ENCODE results near the gene PHF3.

The PHF3 gene, protein sequence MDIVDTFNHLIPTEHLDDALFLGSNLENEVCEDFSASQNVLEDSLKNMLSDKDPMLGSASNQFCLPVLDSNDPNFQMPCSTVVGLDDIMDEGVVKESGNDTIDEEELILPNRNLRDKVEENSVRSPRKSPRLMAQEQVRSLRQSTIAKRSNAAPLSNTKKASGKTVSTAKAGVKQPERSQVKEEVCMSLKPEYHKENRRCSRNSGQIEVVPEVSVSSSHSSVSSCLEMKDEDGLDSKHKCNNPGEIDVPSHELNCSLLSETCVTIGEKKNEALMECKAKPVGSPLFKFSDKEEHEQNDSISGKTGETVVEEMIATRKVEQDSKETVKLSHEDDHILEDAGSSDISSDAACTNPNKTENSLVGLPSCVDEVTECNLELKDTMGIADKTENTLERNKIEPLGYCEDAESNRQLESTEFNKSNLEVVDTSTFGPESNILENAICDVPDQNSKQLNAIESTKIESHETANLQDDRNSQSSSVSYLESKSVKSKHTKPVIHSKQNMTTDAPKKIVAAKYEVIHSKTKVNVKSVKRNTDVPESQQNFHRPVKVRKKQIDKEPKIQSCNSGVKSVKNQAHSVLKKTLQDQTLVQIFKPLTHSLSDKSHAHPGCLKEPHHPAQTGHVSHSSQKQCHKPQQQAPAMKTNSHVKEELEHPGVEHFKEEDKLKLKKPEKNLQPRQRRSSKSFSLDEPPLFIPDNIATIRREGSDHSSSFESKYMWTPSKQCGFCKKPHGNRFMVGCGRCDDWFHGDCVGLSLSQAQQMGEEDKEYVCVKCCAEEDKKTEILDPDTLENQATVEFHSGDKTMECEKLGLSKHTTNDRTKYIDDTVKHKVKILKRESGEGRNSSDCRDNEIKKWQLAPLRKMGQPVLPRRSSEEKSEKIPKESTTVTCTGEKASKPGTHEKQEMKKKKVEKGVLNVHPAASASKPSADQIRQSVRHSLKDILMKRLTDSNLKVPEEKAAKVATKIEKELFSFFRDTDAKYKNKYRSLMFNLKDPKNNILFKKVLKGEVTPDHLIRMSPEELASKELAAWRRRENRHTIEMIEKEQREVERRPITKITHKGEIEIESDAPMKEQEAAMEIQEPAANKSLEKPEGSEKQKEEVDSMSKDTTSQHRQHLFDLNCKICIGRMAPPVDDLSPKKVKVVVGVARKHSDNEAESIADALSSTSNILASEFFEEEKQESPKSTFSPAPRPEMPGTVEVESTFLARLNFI (N-terminal part only)

DNA sequence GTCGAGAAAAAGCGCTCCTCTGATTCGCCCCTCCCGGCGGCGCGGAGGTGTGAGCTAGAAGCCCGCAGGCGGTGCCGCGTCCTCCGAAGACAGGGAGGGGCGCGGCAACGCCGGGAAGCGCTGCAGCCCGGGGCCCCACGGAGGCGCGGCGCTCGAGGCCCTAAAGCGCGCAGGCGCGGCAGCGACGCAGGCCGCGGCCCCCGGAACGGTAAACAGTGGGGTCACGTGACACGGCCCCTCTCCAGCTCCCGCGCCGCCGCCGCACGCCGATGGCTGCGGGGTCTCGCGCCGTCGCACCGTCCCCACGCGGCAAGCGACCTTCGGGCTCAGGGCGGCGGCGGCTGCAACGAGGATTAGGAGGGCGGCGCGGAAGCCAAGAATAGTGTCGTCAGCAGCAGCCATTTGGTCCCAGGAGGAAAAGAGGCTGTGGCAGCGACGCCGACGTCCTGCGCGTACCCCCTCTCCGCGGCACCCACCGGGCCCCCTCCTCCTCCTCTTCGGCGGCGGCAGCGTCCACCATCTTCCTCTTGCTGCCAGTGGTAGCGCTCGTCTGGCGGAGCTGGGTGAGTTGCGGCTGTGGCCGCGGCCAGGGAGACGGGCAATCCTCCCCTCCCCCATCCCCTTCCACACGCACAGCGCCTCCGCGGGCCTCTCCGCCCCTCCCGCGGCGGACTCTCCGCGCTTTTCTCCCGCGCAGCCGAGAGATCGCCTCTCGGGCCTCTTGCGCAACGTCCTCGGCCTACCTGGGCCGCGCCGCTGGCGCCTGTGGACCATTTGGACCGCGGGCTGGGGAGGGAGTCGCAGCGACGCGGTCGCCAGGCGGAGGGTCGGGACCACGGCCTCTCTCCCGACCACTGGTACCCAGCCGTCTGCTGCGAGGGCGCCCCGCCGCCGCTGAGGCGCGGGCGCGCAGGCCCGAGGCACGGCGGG is at the start of gene PHF3:
TSS of gene PHF3 (plus strand) at position 215 of the 930 bp plus-strand sequence. CDS start 10,750 bp downstream, outside the sequence.
- peak; percentile 78 to 84 (median 79) for DNase-seq (ENCODE audit: low read depth in 3 of 3)

GRCh38 chr6:63589952-63590411 is 45.6 kb upstream of the PHF3 start:
- DNase-seq (ENCODE audit: low read depth in 3 of 3), result no peak

GRCh38 chr6:63592886-63593285 is 42.7 kb upstream of the PHF3 start:
- no peak for DNase-seq (ENCODE audit: low read depth in 3 of 3)

DNA sequence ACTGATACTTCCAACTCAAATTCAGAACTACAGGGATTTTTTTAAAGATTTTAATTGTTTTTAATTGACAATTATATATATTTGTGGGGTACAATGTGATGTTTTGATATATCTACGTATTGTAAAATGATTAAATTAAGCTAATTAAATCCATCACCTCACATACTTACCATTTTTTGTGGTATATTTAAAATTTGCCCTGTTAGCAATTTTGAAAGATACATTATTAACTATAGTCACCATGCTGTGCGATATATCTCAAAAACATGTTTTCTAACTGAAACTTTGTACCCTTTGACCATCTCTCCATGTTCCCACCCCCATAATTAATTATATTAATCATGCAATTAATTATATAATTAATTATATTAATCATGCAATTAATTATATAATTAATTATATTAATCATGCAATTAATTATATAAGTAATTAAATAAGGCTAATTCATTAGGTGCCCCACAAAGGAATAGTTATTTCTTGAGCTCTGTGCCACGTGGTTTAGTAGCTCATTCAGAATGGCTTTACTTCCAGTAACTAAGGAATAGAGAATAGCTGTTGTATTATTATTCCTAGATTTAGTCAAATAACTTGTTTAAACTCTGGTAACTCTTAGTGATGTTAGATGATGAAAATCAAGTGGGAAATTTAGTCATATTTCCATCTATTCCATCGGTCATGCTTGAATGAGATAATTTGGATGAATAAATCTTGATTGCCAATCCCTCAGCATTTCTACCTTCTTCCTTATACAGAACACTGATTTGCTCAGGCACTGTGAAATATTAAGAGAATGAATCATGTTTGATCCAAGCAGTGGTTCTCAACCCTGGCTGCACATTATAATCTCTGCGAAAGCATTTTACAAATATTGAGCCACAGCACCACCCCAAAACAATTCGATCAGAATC is 38.2 kb upstream of the PHF3 start:
- no peak for DNase-seq (ENCODE audit: low read depth in 3 of 3)

DNA sequence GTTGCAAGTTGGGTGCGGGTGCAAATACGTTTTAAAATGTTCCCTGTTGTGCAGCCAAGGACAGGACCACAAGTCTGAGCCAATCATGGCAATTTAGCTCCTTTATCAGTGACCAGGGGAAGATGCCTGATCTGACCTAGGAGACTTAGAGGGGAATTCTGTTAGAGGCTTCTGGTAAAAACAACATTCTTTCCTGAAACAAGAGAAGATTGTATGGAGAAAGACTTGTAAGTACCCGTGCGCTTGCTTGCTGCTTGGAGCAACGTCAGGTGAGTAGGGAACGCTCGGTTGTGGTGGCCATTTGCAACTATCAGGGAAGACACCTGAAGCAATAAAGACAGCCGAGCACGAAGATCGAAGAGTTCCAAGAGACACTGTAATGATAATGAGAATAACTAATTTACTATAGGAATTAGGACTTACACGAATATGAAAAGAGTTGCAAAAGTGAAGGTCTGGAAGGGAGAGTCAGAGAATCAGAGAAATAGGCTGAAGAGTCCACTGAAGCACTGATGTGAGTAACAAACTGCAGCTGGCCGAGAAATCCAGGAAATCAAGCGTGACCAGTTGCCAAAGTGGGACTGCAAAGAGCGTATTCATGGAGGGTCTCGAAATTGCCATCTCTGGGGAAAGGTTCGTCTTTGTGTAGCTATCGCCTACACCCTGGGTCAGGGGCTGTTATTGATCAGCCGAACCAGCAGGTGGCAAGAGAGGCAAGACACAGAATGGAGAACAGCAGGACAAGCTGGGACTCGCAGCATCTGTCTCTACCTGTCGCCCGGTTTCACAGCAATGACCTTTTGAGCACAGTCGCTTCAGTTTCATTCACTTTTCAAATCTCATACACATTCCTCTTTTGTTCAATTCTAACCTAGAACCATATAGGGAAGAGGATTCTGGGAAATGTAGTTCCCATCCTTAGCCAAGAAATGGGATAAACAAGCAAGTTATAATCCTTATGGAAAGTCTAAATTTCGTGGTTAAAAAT is 37.3 kb upstream of the PHF3 start:
- DNase-seq (ENCODE audit: low read depth in 3 of 3), result peak; percentile 36 to 58 (median 53)

- DNase-seq (ENCODE audit: low read depth in 3 of 3), result no peak
Observed at GRCh38 chr6:63599243-63599642, 36.4 kb upstream of the PHF3 start.

GRCh38 chr6:63600136-63600535 is 35.5 kb upstream of the PHF3 start:
- DNase-seq (ENCODE audit: low read depth in 3 of 3), result no peak

GRCh38 chr6:63609231-63609630 is 26.4 kb upstream of the PHF3 start:
- DNase-seq (ENCODE audit: low read depth in 3 of 3), result no peak

DNA sequence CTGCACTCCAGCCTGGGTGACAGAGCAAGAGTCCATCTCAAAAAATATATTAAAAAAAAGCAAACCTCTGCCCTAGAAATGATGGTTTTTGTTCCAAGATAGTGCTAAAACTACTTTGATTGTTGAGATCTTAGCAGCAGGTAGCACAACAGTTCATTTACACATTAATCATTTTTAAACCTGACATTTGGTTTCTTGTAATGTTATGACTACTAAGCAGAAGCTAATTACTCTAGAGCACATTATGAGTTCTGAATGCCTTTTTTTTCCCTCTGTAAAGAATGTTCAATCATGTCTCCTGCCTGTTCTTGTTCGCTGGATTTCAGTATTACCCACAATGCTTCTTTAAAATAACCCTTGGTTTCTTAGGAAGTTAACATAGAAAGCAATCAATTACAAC is 24.7 kb upstream of the PHF3 start:
- DNase-seq (ENCODE audit: low read depth in 3 of 3), result no peak

- no peak for DNase-seq (ENCODE audit: low read depth in 3 of 3)
Observed at GRCh38 chr6:63611560-63611959, 24.0 kb upstream of the PHF3 start.

GRCh38 chr6:63615590-63615989 is 20.0 kb upstream of the PHF3 start:
- no peak for DNase-seq (ENCODE audit: low read depth in 3 of 3)

DNA sequence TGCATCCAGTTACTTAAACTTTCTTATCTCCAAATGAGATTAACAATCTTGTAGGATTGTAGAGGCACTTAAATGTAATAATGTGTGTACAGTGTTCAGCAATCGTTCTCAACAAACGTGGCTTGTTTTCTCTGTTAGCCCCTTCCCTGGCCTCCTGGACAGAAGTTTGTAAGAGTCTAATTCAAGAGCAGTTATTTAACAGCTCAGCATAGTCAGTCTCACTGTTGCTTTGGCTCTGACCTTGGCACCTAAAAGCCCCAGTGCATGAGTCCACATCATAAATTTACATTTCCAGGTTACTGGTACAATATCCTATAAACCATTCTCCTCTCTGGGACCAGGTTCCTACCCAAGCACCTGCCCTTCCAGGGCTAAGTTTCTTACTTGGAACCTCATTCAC is 11.5 kb upstream of the PHF3 start:
- DNase-seq (ENCODE audit: low read depth in 3 of 3), result no peak

GRCh38 chr6:63630466-63630865 is 5.1 kb upstream of the PHF3 start:
- DNase-seq (ENCODE audit: low read depth in 3 of 3), result no peak

DNA sequence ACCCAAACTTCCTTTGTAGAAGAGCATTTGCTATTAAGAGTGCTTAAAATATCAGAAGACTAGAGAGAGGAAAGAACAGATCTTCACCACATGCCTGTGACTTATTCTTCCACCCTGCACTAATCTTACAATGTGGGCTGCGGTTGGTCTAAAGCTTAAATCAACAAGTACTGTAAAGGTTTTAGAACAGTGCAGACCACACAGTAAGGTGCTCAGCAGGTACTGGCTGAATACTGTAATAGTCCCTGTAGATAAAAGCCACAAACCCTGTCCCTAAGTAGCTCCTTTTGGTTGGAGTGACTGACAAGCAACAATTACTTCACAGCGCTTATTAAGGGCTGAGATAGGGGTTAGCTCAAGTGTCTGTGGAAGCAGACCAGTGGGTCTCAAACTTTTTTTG is 972 bp upstream of the PHF3 start:
- no peak for DNase-seq (ENCODE audit: low read depth in 3 of 3)

DNA sequence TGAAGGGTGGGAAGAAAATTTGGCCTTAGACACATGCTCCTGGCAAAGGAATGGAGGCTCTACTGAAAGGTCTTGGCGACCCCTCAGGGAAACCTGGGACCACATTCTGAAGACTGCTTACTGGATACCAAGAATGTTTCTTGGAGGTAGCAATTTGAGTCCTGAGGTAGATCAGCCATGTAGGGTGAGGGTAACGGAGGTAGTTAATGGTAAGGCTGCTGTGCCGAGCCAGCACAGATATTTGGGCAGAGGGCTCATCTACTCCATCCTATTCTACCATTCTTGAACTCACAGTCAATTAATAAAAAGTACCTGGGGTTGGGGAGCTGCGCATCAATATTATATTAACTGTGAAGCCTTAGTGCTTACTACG is 401 bp upstream of the PHF3 start:
- peak in 1 of 3 donors; percentile 4 for DNase-seq (ENCODE audit: low read depth in 3 of 3)

GRCh38 chr6:63636518-63637021 is 968 bp downstream of the PHF3 start:
- DNase-seq (ENCODE audit: low read depth in 3 of 3), result peak in 2 of 3 donors; percentile 21 to 65

DNA sequence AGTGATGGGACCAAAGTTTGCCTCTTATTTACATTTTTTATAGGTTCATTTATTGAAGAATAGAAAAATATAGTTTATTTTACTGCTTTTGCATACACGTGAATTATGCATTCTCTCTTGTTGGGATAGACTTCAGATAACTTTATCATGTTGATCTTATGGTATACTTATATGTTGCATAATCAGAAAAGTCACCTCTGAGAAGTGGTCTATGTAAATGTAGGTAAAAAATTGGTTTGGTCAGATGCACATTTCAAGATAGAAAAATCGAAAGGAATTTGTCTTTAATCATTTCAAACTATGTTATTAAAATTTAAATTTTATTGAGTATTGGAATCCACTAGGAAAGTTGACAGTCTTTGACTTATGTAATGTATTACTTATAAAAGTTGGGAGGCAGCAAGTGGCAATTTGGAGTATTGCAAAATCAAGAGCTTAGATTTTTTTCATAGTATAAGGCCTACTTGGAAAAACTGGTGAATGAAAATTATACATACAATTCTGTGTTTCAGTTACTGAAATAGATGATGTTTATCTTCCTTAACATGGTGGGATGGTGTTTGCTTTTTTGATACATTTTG is 2.4 kb downstream of the PHF3 start:
- DNase-seq (ENCODE audit: low read depth in 3 of 3), result no peak

- DNase-seq (ENCODE audit: low read depth in 3 of 3), result no peak
Observed at GRCh38 chr6:63640062-63640461, 4.5 kb downstream of the PHF3 start.

Data from stimulated activated CD4-positive, alpha-beta T cell treated with anti-CD3 and anti-CD28 coated beads, TNF-alpha, amount 100 ng/mL, for 48 hours (primary cell).